Transverse colon (tissue), 4 donors: ENCODE data around the gene ACAD8.

ENCODE experiments used
- CTCF ChIP-seq, 5 experiments: fragments of 200-600 bp in 3 of 5; fragments of 450-650 bp in 2 of 5; sonication (generic) in 3 of 5; IDR thresholded peaks; 1 replicate in 2 of 5; 2 replicates in 3 of 5; pipeline ENCODE4 v1.5.1; 2016 to 2017; ENCODE audit warnings: antibody characterized with exemption in 5 of 5, inconsistent platforms in 3 of 5, mild to moderate bottlenecking in 2 of 5, moderate library complexity in 1 of 5
- EP300 ChIP-seq: sonication (generic); formaldehyde crosslinking; IDR thresholded peaks from one replicate; pipeline ENCODE4 v1.6.1; 2017; ENCODE audit warnings: antibody characterized with exemption, low read depth
- POLR2A ChIP-seq: fragments of 450-650 bp; IDR thresholded peaks from one replicate; pipeline ENCODE4 v1.6.1; 2016; ENCODE audit warnings: antibody characterized with exemption, mild to moderate bottlenecking, moderate library complexity
- POLR2AphosphoS5 ChIP-seq, 3 donors: sonication (generic); formaldehyde crosslinking; IDR thresholded peaks; one replicate each; pipeline ENCODE4 v1.6.1; 2016; ENCODE audit warnings: antibody characterized with exemption in 3 of 3

- TF ChIP-seq CTCF (IDR thresholded peaks at IDR 0.05): peak in 3 of 5 experiments; percentile 20 to 26 (median 26)
- TF ChIP-seq POLR2A: no peak
- no peak for TF ChIP-seq POLR2AphosphoS5 (IDR thresholded peaks at IDR 0.05)
- no peak for TF ChIP-seq EP300
Observed at GRCh38 chr11:134275534-134276395, 22.4 kb downstream of the ACAD8 start, which contains the start of gene GLB1L3.
